Vagina (tissue), 2 donors: ENCODE results near the gene GOLGA3.

Experiments
- POLR2A ChIP-seq, 2 donors: fragments of 450-650 bp; IDR thresholded peaks; one replicate each; pipeline ENCODE4 v1.6.1; 2017; ENCODE audit warnings: antibody characterized with exemption in 2 of 2, mild to moderate bottlenecking in 2 of 2, moderate library complexity in 2 of 2
- TF ChIP-seq, protein P1 (sequence below), 3 experiments: fragments of 450-650 bp in 2 of 3; fragments of 200-600 bp in 1 of 3; sonication (generic) in 1 of 3; IDR thresholded peaks; one replicate each; pipeline ENCODE4 v1.5.1; 2017 to 2019; ENCODE audit warnings: antibody characterized with exemption in 3 of 3, mild to moderate bottlenecking in 2 of 3, moderate library complexity in 2 of 3

DNA sequence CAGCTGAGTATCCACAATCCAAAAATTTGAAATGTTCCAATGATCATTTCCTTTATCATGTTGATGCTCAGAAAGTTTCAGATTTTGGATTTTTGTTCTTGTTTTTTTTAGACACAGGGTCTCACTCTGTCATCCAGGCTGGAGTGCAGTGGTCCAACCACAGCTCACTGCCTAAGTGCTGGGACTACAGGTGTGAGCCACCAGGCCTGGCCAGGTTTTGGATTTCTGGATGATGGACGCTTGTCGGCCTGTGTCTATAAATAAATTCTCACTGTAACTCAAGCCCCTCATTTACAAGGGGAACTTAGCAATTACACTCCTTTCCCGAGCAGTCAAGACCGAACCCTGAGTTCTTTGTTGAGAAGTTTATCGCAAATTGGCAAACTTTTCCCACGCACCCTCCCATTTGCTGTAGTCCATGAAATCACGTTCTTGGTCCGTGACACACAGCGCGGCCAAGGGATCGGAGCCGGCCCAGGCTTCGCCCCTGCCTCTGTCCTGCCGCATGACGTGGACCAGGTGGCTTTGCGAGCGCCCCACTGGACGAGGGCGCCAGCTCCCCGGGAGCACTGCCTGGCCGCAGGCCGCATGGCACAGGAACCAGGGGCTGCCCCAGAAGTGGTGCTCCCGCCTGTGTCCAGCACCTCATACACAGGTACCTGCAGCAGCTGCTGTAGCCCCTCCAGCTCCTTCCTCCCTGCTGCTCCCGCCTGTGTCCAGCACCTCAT lies 53.0 kb downstream of the GOLGA3 start:
- TF ChIP-seq, protein P1, sequence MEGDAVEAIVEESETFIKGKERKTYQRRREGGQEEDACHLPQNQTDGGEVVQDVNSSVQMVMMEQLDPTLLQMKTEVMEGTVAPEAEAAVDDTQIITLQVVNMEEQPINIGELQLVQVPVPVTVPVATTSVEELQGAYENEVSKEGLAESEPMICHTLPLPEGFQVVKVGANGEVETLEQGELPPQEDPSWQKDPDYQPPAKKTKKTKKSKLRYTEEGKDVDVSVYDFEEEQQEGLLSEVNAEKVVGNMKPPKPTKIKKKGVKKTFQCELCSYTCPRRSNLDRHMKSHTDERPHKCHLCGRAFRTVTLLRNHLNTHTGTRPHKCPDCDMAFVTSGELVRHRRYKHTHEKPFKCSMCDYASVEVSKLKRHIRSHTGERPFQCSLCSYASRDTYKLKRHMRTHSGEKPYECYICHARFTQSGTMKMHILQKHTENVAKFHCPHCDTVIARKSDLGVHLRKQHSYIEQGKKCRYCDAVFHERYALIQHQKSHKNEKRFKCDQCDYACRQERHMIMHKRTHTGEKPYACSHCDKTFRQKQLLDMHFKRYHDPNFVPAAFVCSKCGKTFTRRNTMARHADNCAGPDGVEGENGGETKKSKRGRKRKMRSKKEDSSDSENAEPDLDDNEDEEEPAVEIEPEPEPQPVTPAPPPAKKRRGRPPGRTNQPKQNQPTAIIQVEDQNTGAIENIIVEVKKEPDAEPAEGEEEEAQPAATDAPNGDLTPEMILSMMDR (IDR thresholded peaks at IDR 0.05), result no peak
- no peak for TF ChIP-seq POLR2A (IDR thresholded peaks at IDR 0.05)
